IMR-90 (cell line): ENCODE measurements around the gene FERMT3. TPM values are rescaled to one million over a fixed set of nuclear protein-coding genes. Genes with fewer than 3 reads are reported as not detected.

Experiments
- ATAC-seq: fragments of 200-7000 bp; cut with Tn5 transposase; 2 replicates; pipeline ENCODE4 v1.9.1; 2020; ENCODE audit warnings: low read depth, mild to moderate bottlenecking, moderate library complexity
- BruUV-seq: library from RNA; stranded (reverse); fragments of 400-500 nt; replicated peaks from 2 replicates; lab custom pipeline; 2021; lab: Mats Ljungman, UMichigan
- CTCF ChIA-PET: fragments of 300-600 bp; formaldehyde crosslinking; extraction: SDS; loops from one replicate; lab custom pipeline; 2021; ENCODE audit warnings: antibody characterized with exemption; lab: Yijun Ruan, JAX
- POLR2A ChIA-PET: fragments of 300-600 bp; sonication (Branson Sonifier 250); formaldehyde crosslinking; loops from one replicate; lab custom pipeline; 2022; ENCODE audit warnings: antibody characterized with exemption; ENCODE audit not compliant: unreplicated experiment; lab: Charles Lee
- DNase-seq: peaks from one replicate; pipeline ENCODE4 v3.0.0; 2013
- H2AFZ ChIP-seq: replicated peaks from 2 replicates; pipeline ENCODE3; 2013; ENCODE audit warnings: low read length, mild to moderate bottlenecking; ENCODE audit not compliant: poor library complexity
- H2AK5ac ChIP-seq: 2 replicates; pipeline ENCODE4 v1.6.1; 2013; ENCODE audit warnings: low read depth, low read length, inconsistent platforms
- H2AK9ac ChIP-seq: replicated peaks from 2 replicates; pipeline ENCODE3; 2013; ENCODE audit warnings: mild to moderate bottlenecking, low read depth, low read length, moderate library complexity; ENCODE audit not compliant: poor library complexity
- H2BK120ac ChIP-seq: 2 replicates; pipeline ENCODE4 v1.6.1; 2013; ENCODE audit warnings: low read depth, low read length, inconsistent platforms
- H2BK15ac ChIP-seq: 3 replicates; pipeline ENCODE4 v1.6.1; 2013; ENCODE audit warnings: low read depth, low read length, inconsistent platforms
- H2BK20ac ChIP-seq: 2 replicates; pipeline ENCODE4 v1.6.1; 2013; ENCODE audit warnings: low read depth, mild to moderate bottlenecking, inconsistent platforms, low read length, moderate library complexity
- H2BK5ac ChIP-seq: 2 replicates; pipeline ENCODE4 v1.6.1; 2013; ENCODE audit warnings: mild to moderate bottlenecking, low read depth, low read length, inconsistent platforms; ENCODE audit not compliant: poor library complexity, severe bottlenecking
- H3K14ac ChIP-seq: replicated peaks from 2 replicates; pipeline ENCODE4 v1.6.1; 2013; ENCODE audit warnings: low read depth, low read length, inconsistent platforms
- H3K18ac ChIP-seq: 2 replicates; pipeline ENCODE4 v1.6.1; 2013; ENCODE audit warnings: low read depth, low read length, control low read depth
- H3K23ac ChIP-seq: 2 replicates; pipeline ENCODE4 v1.6.1; 2013; ENCODE audit warnings: low read depth, low read length, inconsistent platforms
- H3K27ac ChIP-seq: 2 replicates; pipeline ENCODE4 v1.5.1; 2013; ENCODE audit warnings: mild to moderate bottlenecking, control low read depth, low read length; ENCODE audit not compliant: insufficient read depth
- H3K27me3 ChIP-seq: 2 replicates; pipeline ENCODE4 v1.6.1; 2013; ENCODE audit warnings: low read length; ENCODE audit not compliant: control insufficient read depth, insufficient read depth
- H3K36me3 ChIP-seq: 2 replicates; pipeline ENCODE4 v1.6.1; 2013; ENCODE audit warnings: low read length, mixed read lengths; ENCODE audit not compliant: control insufficient read depth, insufficient read depth
- H3K4ac ChIP-seq: 2 replicates; pipeline ENCODE4 v1.6.1; 2013; ENCODE audit warnings: low read depth, low read length, inconsistent platforms
- H3K4me1 ChIP-seq: 2 replicates; pipeline ENCODE4 v1.6.1; 2013; ENCODE audit warnings: low read length, mixed read lengths; ENCODE audit not compliant: control insufficient read depth, insufficient read depth
- H3K4me2 ChIP-seq: 2 replicates; pipeline ENCODE4 v1.6.1; 2013; ENCODE audit warnings: low read depth, mild to moderate bottlenecking, control low read depth, low read length, moderate library complexity
- H3K4me3 ChIP-seq: 2 replicates; pipeline ENCODE4 v1.5.1; 2013; ENCODE audit warnings: low read depth, mild to moderate bottlenecking, control low read depth, low read length, moderate library complexity; ENCODE audit not compliant: insufficient read depth
- H3K56ac ChIP-seq: 2 replicates; pipeline ENCODE4 v1.6.1; 2013; ENCODE audit warnings: low read length, inconsistent platforms; ENCODE audit not compliant: insufficient read depth; ENCODE audit errors: extremely low read depth
- H3K79me1 ChIP-seq, 2 experiments: 2 replicates each; pipeline ENCODE4 v1.6.1; 2013; ENCODE audit warnings: low read length in 2 of 2, inconsistent platforms in 1 of 2, low read depth in 1 of 2
- H3K9ac ChIP-seq: 2 replicates; pipeline ENCODE4 v1.6.1; 2013; ENCODE audit warnings: low read depth, low read length, control low read depth
- H3K9me1 ChIP-seq: 2 replicates; pipeline ENCODE4 v1.6.1; 2013; ENCODE audit warnings: low read length, inconsistent platforms; ENCODE audit not compliant: insufficient read depth
- H3K9me3 ChIP-seq: 2 replicates; pipeline ENCODE4 v1.6.1; 2013; ENCODE audit warnings: low read length; ENCODE audit not compliant: control insufficient read depth, insufficient read depth
- H4K20me1 ChIP-seq: 2 replicates; pipeline ENCODE4 v1.6.1; 2013; ENCODE audit warnings: low read length, inconsistent platforms; ENCODE audit not compliant: insufficient read depth
- H4K5ac ChIP-seq: 2 replicates; pipeline ENCODE4 v1.6.1; 2013; ENCODE audit warnings: mild to moderate bottlenecking, low read depth, low read length, control low read depth
- H4K8ac ChIP-seq, 2 experiments: 2 replicates each; pipeline ENCODE4 v1.6.1; 2013; ENCODE audit warnings: low read depth in 2 of 2, low read length in 2 of 2, control low read depth in 1 of 2, inconsistent platforms in 1 of 2
- H4K91ac ChIP-seq: 2 replicates; pipeline ENCODE4 v1.6.1; 2013; ENCODE audit warnings: low read depth, low read length, inconsistent platforms; ENCODE audit not compliant: insufficient read depth
- CEBPB ChIP-seq: IDR thresholded peaks from 2 replicates; pipeline ENCODE4 v1.6.1; 2012; ENCODE audit warnings: low read depth, low read length, improper control_type of control experiment
- CHD1 ChIP-seq: IDR thresholded peaks from 2 replicates; pipeline ENCODE4 v1.6.1; 2012; ENCODE audit warnings: low read depth, low read length, improper control_type of control experiment
- RCOR1 ChIP-seq: IDR thresholded peaks from 2 replicates; pipeline ENCODE4 v1.6.1; 2012; ENCODE audit warnings: mild to moderate bottlenecking, low read length, improper control_type of control experiment; ENCODE audit not compliant: insufficient replicate concordance
- RFX5 ChIP-seq: IDR thresholded peaks from 2 replicates; pipeline ENCODE4 v1.8.0; 2012; ENCODE audit warnings: low read depth, mild to moderate bottlenecking, low read length, moderate library complexity
- SMC3 ChIP-seq: fragments of 150-350 bp; IDR thresholded peaks from 2 replicates; pipeline ENCODE4 v1.6.1; 2016; ENCODE audit warnings: low read depth, mild to moderate bottlenecking, antibody characterized with exemption, low read length, moderate library complexity
- WGBS, 2 experiments: methylation state at CpG; one replicate each; pipeline versions ENCODE4 v1.1.5 to v1.1.7; 2013; ENCODE audit warnings: missing lambda C conversion rate in 2 of 2; ENCODE audit not compliant: insufficient read length in 1 of 2; ENCODE audit errors: extremely low coverage in 2 of 2; 5-methylcytosine and 5-hydroxymethylcytosine counted together
- dilution Hi-C: fragments of 300-500 bp; cut with HindIII; formaldehyde crosslinking; loops from one replicate; pipeline ENCODE4 v1.14.3; 2018; ENCODE audit warnings: low sequenced_read_pairs; ENCODE audit not compliant: unreplicated experiment
- in situ Hi-C: fragments of 300-500 bp; cut with MboI; formaldehyde crosslinking; loops from 3 replicates; pipeline ENCODE4 v1.14.3; 2019; ENCODE audit warnings: low sequenced_read_pairs, inconsistent platforms, mixed read lengths
- intact Hi-C: fragments of 100-400 bp; cut with micrococcal nuclease; formaldehyde crosslinking; loops from 2 replicates; pipeline ENCODE4 v1.10.0; 2022
- polyA plus RNA-seq, 3 experiments: library from polyadenylated mRNA; depleted of rRNA; stranded (reverse); fragments of >200 nt; gene quantifications; 2 replicates each; pipeline ENCODE4 v1.2.3, GENCODE V29; 2012; ENCODE audit warnings: low replicate concordance in 1 of 3
- total RNA-seq: library from RNA; depleted of rRNA; stranded (reverse); fragments of >200 nt; gene quantifications from 2 replicates; pipeline ENCODE4 v1.2.3, GENCODE V29; 2012
- TF ChIP-seq, protein P1 (sequence below): fragments of 150-350 bp; IDR thresholded peaks from 2 replicates; pipeline ENCODE4 v1.6.1; 2016; ENCODE audit warnings: low read depth, mild to moderate bottlenecking, low read length, moderate library complexity, borderline replicate concordance

Gene FERMT3
- total and polyA plus RNA-seq, 2 of the 4 experiments (the other 2 are of a cell fraction): 0.36 to 2.3 TPM

DNA sequence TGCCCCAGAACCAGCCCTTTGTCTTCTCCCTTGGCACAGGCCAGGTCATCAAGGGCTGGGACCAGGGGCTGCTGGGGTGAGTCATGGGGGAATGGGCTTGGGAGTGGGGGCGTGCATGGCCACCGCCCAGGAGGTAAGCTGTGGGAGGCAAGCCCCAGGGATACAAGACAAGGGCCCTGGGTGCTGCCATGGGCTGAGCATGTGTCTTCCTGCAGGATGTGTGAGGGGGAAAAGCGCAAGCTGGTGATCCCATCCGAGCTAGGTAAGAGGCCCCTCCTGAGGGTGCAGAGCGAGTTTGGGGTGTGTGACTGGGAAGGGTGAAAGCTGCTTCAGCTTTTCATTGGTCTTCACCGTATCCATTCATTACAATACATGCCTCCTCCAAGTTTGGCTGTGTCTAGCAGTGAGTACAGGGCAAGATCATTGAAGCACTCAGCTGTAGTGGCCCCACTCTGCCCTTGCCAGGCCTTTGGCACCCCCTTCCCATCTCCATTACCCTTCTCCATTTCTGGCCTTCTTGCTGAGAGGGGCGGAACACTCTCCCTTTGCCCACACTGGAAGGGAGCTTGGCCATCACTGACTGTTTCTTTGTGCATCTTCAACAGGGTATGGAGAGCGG, 36.8 kb downstream of the FERMT3 start:
- Histone ChIP-seq H3K4me3 (no peak overlapping the region), H3K36me3 (peaks cover 18% of the 10 kb centered on the region), H3K27ac (no peak overlapping the region; the same call in 1 of the 2 replicates)

More for the DNA sequence above, 36.8 kb downstream of the FERMT3 start:
- 100% methylated on average over 1 of the region's 8 CpGs; no CpG with 5 or more reads in 1 of the 2 experiments for WGBS, 2 experiments
- dilution Hi-C loops: no loop called here
- in situ Hi-C loops: no loop called here
- Histone ChIP-seq H3K4me1 (peaks cover 13% of the 10 kb centered on the region), H3K79me1 (peaks cover 18 to 40% of the 10 kb centered on the region in 2 experiments; a peak in 3 of 4 replicates), H2AFZ (peak overlapping the region; percentile 52), H4K5ac (no peak overlapping the region), H3K9me3 (no peaks in the 10 kb centered on the region), H3K9ac (no peak overlapping the region), H3K27me3 (no peaks in the 10 kb centered on the region), H2BK20ac (no peak overlapping the region; the same call in 1 of the 2 replicates), H4K91ac (no peak overlapping the region), H3K14ac (no peak overlapping the region), H2BK120ac (no peak overlapping the region), H3K4me2 (no peak overlapping the region), H4K20me1 (peaks cover 26% of the 10 kb centered on the region), H2AK5ac (no peak overlapping the region), H2AK9ac (peak overlapping the region; percentile 7), H3K23ac (0 out of 2 replicates have a peak overlapping the region, but pooled peaks have one; percentile 51), H2BK5ac (no peak overlapping the region), H3K4ac (no peak overlapping the region), H2BK15ac (no peak overlapping the region), H3K18ac (no peak overlapping the region), H3K9me1 (peaks cover 14% of the 10 kb centered on the region), H4K8ac (no peak overlapping the region; a peak in 1 of 4 replicates), H3K56ac (no peak overlapping the region)
- ChIA-PET CTCF (interaction anchor here (1.1 to 2.5 kb wide), 2 partner anchors 39 to 58 kb away, joined by 4 to 8 read pairs; partner anchors contain the start of gene CATSPERZ), POLR2A (no interaction called here)
- DNase-seq (no peak), ATAC-seq (no peak)
- TF ChIP-seq CEBPB (no peak), RCOR1 (no peak), SMC3 (no peak), CHD1 (no peak), RFX5 (no peak)
- TF ChIP-seq, protein P1, sequence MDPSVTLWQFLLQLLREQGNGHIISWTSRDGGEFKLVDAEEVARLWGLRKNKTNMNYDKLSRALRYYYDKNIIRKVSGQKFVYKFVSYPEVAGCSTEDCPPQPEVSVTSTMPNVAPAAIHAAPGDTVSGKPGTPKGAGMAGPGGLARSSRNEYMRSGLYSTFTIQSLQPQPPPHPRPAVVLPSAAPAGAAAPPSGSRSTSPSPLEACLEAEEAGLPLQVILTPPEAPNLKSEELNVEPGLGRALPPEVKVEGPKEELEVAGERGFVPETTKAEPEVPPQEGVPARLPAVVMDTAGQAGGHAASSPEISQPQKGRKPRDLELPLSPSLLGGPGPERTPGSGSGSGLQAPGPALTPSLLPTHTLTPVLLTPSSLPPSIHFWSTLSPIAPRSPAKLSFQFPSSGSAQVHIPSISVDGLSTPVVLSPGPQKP: no peak
- intact Hi-C loops: no loop called here
- BruUV-seq: TSS peak; percentile 37
